Esophagus muscularis mucosa (tissue), 4 donors: ENCODE results near the gene PAPSS1. TPM values are rescaled to one million over a fixed set of nuclear protein-coding genes. Genes with fewer than 3 reads are reported as not detected.

Experiments used
- DNase-seq: peaks from one replicate; pipeline ENCODE4 v3.0.0-alpha.2; 2017; ENCODE audit errors: extremely low spot score
- H3K27ac ChIP-seq, 4 donors: fragments of 200-600 bp; sonication (generic); replicated peaks in 1 of 4; 1 replicate in 3 of 4; 2 replicates in 1 of 4; pipeline ENCODE4 v1.5.1; 2016 to 2019; ENCODE audit warnings: mild to moderate bottlenecking in 1 of 4
- H3K27me3 ChIP-seq, 4 donors: fragments of 200-600 bp; sonication (generic); one replicate each; pipeline versions ENCODE4 v1.5.1 to v1.6.0; 2016 to 2019
- H3K36me3 ChIP-seq, 4 donors: fragments of 200-600 bp; sonication (generic); one replicate each; pipeline ENCODE4 v1.5.1; 2016 to 2019
- H3K4me1 ChIP-seq, 4 donors: fragments of 200-600 bp; sonication (generic); one replicate each; pipeline ENCODE4 v1.5.1; 2016 to 2019
- H3K4me3 ChIP-seq, 4 donors: fragments of 200-600 bp; sonication (generic); 1 replicate in 2 of 4; 2 replicates in 2 of 4; pipeline ENCODE4 v1.5.1; 2016 to 2019; ENCODE audit warnings: mild to moderate bottlenecking in 4 of 4, moderate library complexity in 1 of 4
- H3K9me3 ChIP-seq, 4 donors: fragments of 200-600 bp; sonication (generic); 1 replicate in 3 of 4; 2 replicates in 1 of 4; pipeline ENCODE4 v1.5.1; 2016 to 2019
- CTCF ChIP-seq, 3 experiments: fragments of 200-600 bp in 2 of 3; fragments of 450-650 bp in 1 of 3; sonication (generic) in 2 of 3; IDR thresholded peaks; one replicate each; pipeline ENCODE4 v1.5.1; 2017 to 2019; ENCODE audit warnings: antibody characterized with exemption in 3 of 3, mild to moderate bottlenecking in 2 of 3, moderate library complexity in 1 of 3
- EP300 ChIP-seq: sonication (generic); formaldehyde crosslinking; IDR thresholded peaks from one replicate; pipeline ENCODE4 v1.6.1; 2017; ENCODE audit warnings: antibody characterized with exemption
- POLR2A ChIP-seq: fragments of 450-650 bp; IDR thresholded peaks from one replicate; pipeline ENCODE4 v1.6.1; 2017; ENCODE audit warnings: antibody characterized with exemption, moderate library complexity, mild to moderate bottlenecking, low read depth
- POLR2AphosphoS5 ChIP-seq, 2 donors: sonication (generic); formaldehyde crosslinking; IDR thresholded peaks; one replicate each; pipeline ENCODE4 v1.6.1; 2017; ENCODE audit warnings: antibody characterized with exemption in 2 of 2
- WGBS: methylation state at CpG from one replicate; pipeline ENCODE4 v1.1.5; 2018; 5-methylcytosine and 5-hydroxymethylcytosine counted together
- intact Hi-C: fragments of 100-400 bp; cut with DNase I; formaldehyde crosslinking; loops from one replicate; pipeline ENCODE4 v1.15.1; 2023
- total RNA-seq, 4 donors: library from RNA; depleted of rRNA; stranded (reverse); fragments of >200 nt; gene quantifications; one replicate each; pipeline versions ENCODE4 v1.1.0 to v1.2.1, GENCODE V29; 2016

Gene PAPSS1
- total RNA-seq, 4 donors from 2014 or later: 11.6 to 24.4 (median 18.1) TPM

- TF ChIP-seq POLR2AphosphoS5 (IDR thresholded peaks at IDR 0.05) (no peak), POLR2A (no peak), CTCF (IDR thresholded peaks at IDR 0.05) (no peak), EP300 (no peak)
- Histone ChIP-seq H3K9me3 (peaks cover 0 to 18% (median 13%) of the 10 kb centered on the region in 4 donors), H3K27me3 (no peaks in the 10 kb centered on the region), H3K36me3 (no peaks in the 10 kb centered on the region), H3K4me1 (no peaks in the 10 kb centered on the region), H3K4me3 (no peak overlapping the region), H3K27ac (no peak overlapping the region)
- WGBS: 72% methylated on average over 4 of the region's 4 CpGs
- intact Hi-C loops: no loop called here
- DNase-seq: no peak
Observed at GRCh38 chr4:107586371-107586770, 133.7 kb downstream of the PAPSS1 start.

GRCh38 chr4:107579099-107579498 lies 140.9 kb downstream of the PAPSS1 start:
- H3K4me3 ChIP-seq: no peak overlapping the region
- H3K36me3 ChIP-seq: no peaks in the 10 kb centered on the region
- H3K27me3 ChIP-seq: no peaks in the 10 kb centered on the region
- no peaks in the 10 kb centered on the region for H3K4me1 ChIP-seq
- no peak for DNase-seq
- no peak overlapping the region for H3K27ac ChIP-seq
- WGBS: 76% methylated on average over 3 of the region's 13 CpGs
- intact Hi-C loops: no loop called here
- no peaks in the 10 kb centered on the region for H3K9me3 ChIP-seq
- no peak for TF ChIP-seq EP300
- TF ChIP-seq POLR2AphosphoS5 (IDR thresholded peaks at IDR 0.05): no peak
- TF ChIP-seq POLR2A: no peak
- TF ChIP-seq CTCF (IDR thresholded peaks at IDR 0.05): no peak

- Histone ChIP-seq H3K4me1 (no peaks in the 10 kb centered on the region), H3K27ac (no peak overlapping the region), H3K4me3 (no peak overlapping the region), H3K27me3 (no peaks in the 10 kb centered on the region), H3K36me3 (no peaks in the 10 kb centered on the region), H3K9me3 (no peaks in the 10 kb centered on the region)
- no peak for TF ChIP-seq POLR2AphosphoS5 (IDR thresholded peaks at IDR 0.05)
- no peak for TF ChIP-seq EP300
- TF ChIP-seq POLR2A: no peak
- no peak for TF ChIP-seq CTCF (IDR thresholded peaks at IDR 0.05)
- intact Hi-C loops: no loop called here
- WGBS: 81% methylated on average over 2 of the region's 2 CpGs
- no peak for DNase-seq
Observed at GRCh38 chr4:107578321-107578720, 141.7 kb downstream of the PAPSS1 start.

- TF ChIP-seq CTCF (IDR thresholded peaks at IDR 0.05): no peak
- no peak for TF ChIP-seq POLR2AphosphoS5 (IDR thresholded peaks at IDR 0.05)
- TF ChIP-seq EP300: no peak
- Histone ChIP-seq H3K27ac (no peak overlapping the region), H3K4me1 (no peaks in the 10 kb centered on the region), H3K36me3 (no peaks in the 10 kb centered on the region), H3K9me3 (no peaks in the 10 kb centered on the region), H3K4me3 (no peak overlapping the region), H3K27me3 (no peaks in the 10 kb centered on the region)
- intact Hi-C loops: no loop called here
- DNase-seq: no peak
- 82% methylated on average over 3 of the region's 3 CpGs for WGBS
Observed at GRCh38 chr4:107577743-107578142, 142.3 kb downstream of the PAPSS1 start.

- Histone ChIP-seq H3K4me1 (no peaks in the 10 kb centered on the region), H3K36me3 (no peaks in the 10 kb centered on the region), H3K27me3 (no peaks in the 10 kb centered on the region), H3K4me3 (no peak overlapping the region), H3K9me3 (no peaks in the 10 kb centered on the region), H3K27ac (no peak overlapping the region)
- DNase-seq: no peak
- TF ChIP-seq CTCF (IDR thresholded peaks at IDR 0.05) (no peak), POLR2A (no peak), POLR2AphosphoS5 (IDR thresholded peaks at IDR 0.05) (no peak), EP300 (no peak)
- intact Hi-C loops: no loop called here
- WGBS: 91% methylated on average over 10 of the region's 10 CpGs
Observed at GRCh38 chr4:107575243-107575642, 144.8 kb downstream of the PAPSS1 start.
